GM18873 (cell line): ENCODE results near the gene RAD51B.
A peak's percentile ranks its signal among the peaks of the same experiment; 100 is the strongest.
"Not testable (repeated sequence)": the region's sequence is repeated elsewhere in the genome, so short reads cannot be mapped to it uniquely, and the experiment has no call there.

Source experiments
- ATAC-seq: cut with Tn5 transposase; IDR thresholded peaks from one replicate; pipeline ENCODE4 v1.9.1; 2021; ENCODE audit warnings: mild to moderate bottlenecking, moderate library complexity, moderate number of reproducible peaks; ENCODE audit not compliant: unreplicated experiment, low FRiP score

The RAD51B gene

GRCh38 chr14:68687746-68688145 lies 868.2 kb downstream of the RAD51B start:
- ATAC-seq = no peak

GRCh38 chr14:68688872-68689371 lies 869.3 kb downstream of the RAD51B start:
- no peak for ATAC-seq

- no peak for ATAC-seq
Observed at GRCh38 chr14:68689511-68689910, 869.9 kb downstream of the RAD51B start.

- ATAC-seq = no peak
Observed at GRCh38 chr14:68690089-68690958, 870.7 kb downstream of the RAD51B start.

GRCh38 chr14:68691031-68691791 lies 871.6 kb downstream of the RAD51B start:
- ATAC-seq = no peak

GRCh38 chr14:68691792-68692118 lies 872.2 kb downstream of the RAD51B start:
- no peak for ATAC-seq

- no peak for ATAC-seq
Observed at GRCh38 chr14:68692216-68692615, 872.6 kb downstream of the RAD51B start.

- no peak for ATAC-seq
Observed at GRCh38 chr14:68692916-68693771, 873.6 kb downstream of the RAD51B start.

- ATAC-seq = no peak
Observed at GRCh38 chr14:68693926-68694325, 874.3 kb downstream of the RAD51B start.

GRCh38 chr14:68694516-68695235 lies 875.1 kb downstream of the RAD51B start:
- no peak for ATAC-seq

- peak; percentile 84 for ATAC-seq
Observed at GRCh38 chr14:68695326-68695768, 875.8 kb downstream of the RAD51B start.

GRCh38 chr14:68695856-68696255 lies 876.3 kb downstream of the RAD51B start:
- no peak for ATAC-seq

GRCh38 chr14:68696266-68696665 lies 876.7 kb downstream of the RAD51B start:
- no peak for ATAC-seq

- ATAC-seq = no peak
Observed at GRCh38 chr14:68696721-68697495, 877.3 kb downstream of the RAD51B start.

GRCh38 chr14:68698773-68699172 lies 879.2 kb downstream of the RAD51B start:
- not testable (repeated sequence) for ATAC-seq

- ATAC-seq = no peak
Observed at GRCh38 chr14:68701001-68701741, 881.6 kb downstream of the RAD51B start.

GRCh38 chr14:68702135-68702534 lies 882.6 kb downstream of the RAD51B start:
- ATAC-seq = no peak

GRCh38 chr14:68702578-68702977 lies 883.0 kb downstream of the RAD51B start:
- no peak for ATAC-seq
